Heart right ventricle (tissue), 16 donors: ENCODE measurements around the gene STK40. TPM values are rescaled to one million over a fixed set of nuclear protein-coding genes. Genes with fewer than 3 reads are reported as not detected.

ENCODE experiments used
- ATAC-seq, 8 donors: fragments of 200-7000 bp; cut with Tn5 transposase; one replicate each; pipeline ENCODE4 v1.9.1; 2020; ENCODE audit warnings: mild to moderate bottlenecking in 8 of 8, moderate library complexity in 8 of 8, moderate number of reproducible peaks in 1 of 8
- DNase-seq, 2 donors: peaks; one replicate each; pipeline ENCODE4 v3.0.0-alpha.2; 2020
- H3K27ac ChIP-seq, 10 donors: fragments of 200-600 bp; sonication (generic) in 2 of 10; one replicate each; pipeline versions ENCODE4 v1.5.0 to v1.8.0; 2020 to 2022; ENCODE audit warnings: mild to moderate bottlenecking in 3 of 10
- H3K27me3 ChIP-seq, 7 donors: fragments of 200-600 bp; one replicate each; pipeline ENCODE4 v1.8.0; 2021 to 2022; ENCODE audit warnings: mild to moderate bottlenecking in 2 of 7
- H3K36me3 ChIP-seq, 9 donors: fragments of 200-600 bp; sonication (generic) in 1 of 9; one replicate each; pipeline versions ENCODE4 v1.5.0 to v1.8.0; 2020 to 2022; ENCODE audit warnings: mild to moderate bottlenecking in 2 of 9
- H3K4me1 ChIP-seq, 9 donors: fragments of 200-600 bp; sonication (generic) in 1 of 9; one replicate each; pipeline versions ENCODE4 v1.5.0 to v1.8.0; 2020 to 2022; ENCODE audit warnings: mild to moderate bottlenecking in 4 of 9
- H3K4me3 ChIP-seq, 10 donors: fragments of 200-600 bp; sonication (generic) in 2 of 10; one replicate each; pipeline versions ENCODE4 v1.5.0 to v1.8.0; 2020 to 2022; ENCODE audit warnings: mild to moderate bottlenecking in 7 of 10, moderate library complexity in 2 of 10
- H3K9me3 ChIP-seq, 11 donors: fragments of 200-600 bp in 10 of 11; sonication (generic) in 2 of 11; one replicate each; pipeline versions ENCODE4 v1.5.0 to v1.8.0; 2013 to 2022; ENCODE audit warnings: mild to moderate bottlenecking in 2 of 11, control low read depth in 1 of 11, moderate library complexity in 1 of 11
- CTCF ChIP-seq, 9 donors: fragments of 200-600 bp; sonication (generic) in 2 of 9; IDR thresholded peaks; one replicate each; pipeline versions ENCODE4 v1.5.0 to v1.8.0; 2021 to 2022; ENCODE audit warnings: antibody characterized with exemption in 9 of 9, mild to moderate bottlenecking in 5 of 9, moderate library complexity in 1 of 9
- whole genome bisulfite sequencing, 2 donors: extraction: QIAGEN DNeasy Blood & Tissue Kit; methylation state at CpG; one replicate each; pipeline ENCODE4 v1.1.7; 2013; ENCODE audit warnings: inconsistent platforms in 1 of 2; 5-methylcytosine and 5-hydroxymethylcytosine counted together
- intact Hi-C, 10 donors: fragments of 100-400 bp; cut with DNase I; formaldehyde crosslinking; loops; one replicate each; pipeline versions ENCODE4 v1.11.1 to v1.14.2; 2022
- polyA plus RNA-seq, 2 donors: library from polyadenylated mRNA; stranded (reverse); fragments of 200-250 nt; gene quantifications; one replicate each; pipeline ENCODE4 v1.2.3, GENCODE V29; 2013
- total RNA-seq, 10 donors: library from RNA; stranded (reverse); fragmentation: NEBNext Ultra II Directional in 3 of 10; extraction: Animal tissue kit (Norgen Biotek cat#: 25700) in 3 of 10; gene quantifications; one replicate each; pipeline versions ENCODE4 v1.2.1 to v1.2.4, GENCODE V29; 2021 to 2023
- donor health status: Arrhythmogenic right ventricular cardiomyopathy.
- donor health status: ischemic (EF 13 %, LVEDD 7.1; RV severe dilation, severe dysfunction).
- donor health status: healthy with polysubstance abuse.
- donor health status: DM: no; HTN: yes; CAD: no.
- donor health status: DM: no; HTN: no; CAD: no.
- donor health status: ischemic (EF 25% LVEDD 6.9; RV normal size, moderate dysfunction).
- donor health status: ischemic (EF 25% LVEDD 5.7; RV mildly dilated, moderate dysfunction).
- donor health status: healthy.
- donor health status: DM: yes; HTN: yes; CAD: no.
- donor health status: Ischemic cardiomyopathy.
- donor health status: ischemic (EF 35%, LVEDD 5.7; RV mildly dilated, moderate dysfunction).
- donor health status: nonischemic (EF 11% LVEDD 7.7; RV severe dilation, severe dysfunction).
- donor health status: DM: yes; HTN: yes; CAD: no.
- donor health status: PGD.
- donor health status: ischemic (EF 29% LVEDD 5.4; RV normal size, mild dysfunction).
- donor health status: nonischemic (EF 23%, LVEDD 6.1; RV moderate dilation, normal function).

Gene STK40
- total and polyA plus RNA-seq, 12 donors, result 15.5 to 81.6 (median 57.3) TPM

GRCh38 chr1:36295390-36295789 lies 90.3 kb downstream of the STK40 start:
- Histone ChIP-seq H3K27ac (no peak overlapping the region), H3K9me3 (no peaks in the 10 kb centered on the region), H3K4me3 (no peak overlapping the region), H3K36me3 (peaks cover 0 to 98% (median 55%) of the 10 kb centered on the region in 9 donors), H3K4me1 (peaks cover 0 to 27% (median 15%) of the 10 kb centered on the region in 9 donors), H3K27me3 (no peaks in the 10 kb centered on the region)
- WGBS, 2 donors, result 64 to 88% methylated on average over 2 of the region's 2 CpGs
- intact Hi-C loops, result loop anchor here in 2 of 10 donors (10.0 kb wide), 2 partner anchors 151 to 201 kb away; partner anchors contain the start of gene TRAPPC3 (in 1 of the 2)
- ATAC-seq, result no peak
- DNase-seq, result no peak
- no peak for TF ChIP-seq CTCF (IDR thresholded peaks at IDR 0.05)

Other genes starting within 250 kb of the STK40 start
- 10 to 100 TPM; 41.6 to 62.6 (median 48.4) TPM for gene TRAPPC3, start 236.4 kb downstream of the STK40 start, total RNA-seq
- 10 to 100 TPM; 33.6 to 73.8 TPM for gene TRAPPC3, start 236.4 kb downstream of the STK40 start, polyA plus RNA-seq
- gene MAP7D1, start 229.8 kb downstream of the STK40 start, total RNA-seq, result 100 to 1,000 TPM; 277 to 364 (median 325) TPM
- gene MAP7D1, start 229.8 kb downstream of the STK40 start, polyA plus RNA-seq, result 100 to 1,000 TPM; 176 to 225 TPM
- 100 to 1,000 TPM in 5 of 10 donors, 10 to 100 TPM in 5; 85.3 to 109 (median 100) TPM for gene THRAP3, start 161.5 kb downstream of the STK40 start, total RNA-seq
- gene THRAP3, start 161.5 kb downstream of the STK40 start, polyA plus RNA-seq, result 10 to 100 TPM; 22.8 to 35.1 TPM
- gene SH3D21, start 79.6 kb downstream of the STK40 start, total RNA-seq, result 1 to 10 TPM; 1.1 to 3.3 (median 1.7) TPM
- 1 to 10 TPM in 1 of 2 donors, under 1 TPM in 1; 0.58 to 4.8 TPM for gene SH3D21, start 79.6 kb downstream of the STK40 start, polyA plus RNA-seq
- gene EVA1B, start 62.3 kb downstream of the STK40 start, total RNA-seq, result 10 to 100 TPM in 3 of 10 donors, 1 to 10 TPM in 7; 4.6 to 16.0 (median 6.8) TPM
- 10 to 100 TPM; 25.2 to 38.9 TPM for gene EVA1B, start 62.3 kb downstream of the STK40 start, polyA plus RNA-seq
- gene LSM10, start 12.0 kb upstream of the STK40 start, total RNA-seq, result 10 to 100 TPM; 35.2 to 69.6 (median 44.7) TPM
- 10 to 100 TPM; 78.4 to 82.6 TPM for gene LSM10, start 12.0 kb upstream of the STK40 start, polyA plus RNA-seq
- 1 to 10 TPM; 5.3 to 9.6 (median 7.7) TPM for gene OSCP1, start 64.5 kb upstream of the STK40 start, total RNA-seq
- gene OSCP1, start 64.5 kb upstream of the STK40 start, polyA plus RNA-seq, result 1 to 10 TPM; 2.1 to 9.2 TPM
- gene MRPS15, start 78.5 kb upstream of the STK40 start, total RNA-seq, result 100 to 1,000 TPM in 6 of 10 donors, 10 to 100 TPM in 4; 86.1 to 118 (median 104) TPM
- 100 to 1,000 TPM; 162 to 505 TPM for gene MRPS15, start 78.5 kb upstream of the STK40 start, polyA plus RNA-seq
- 10 to 100 TPM in 1 of 10 donors, 1 to 10 TPM in 9; 1.8 to 13.9 (median 4.5) TPM for gene CSF3R, start 97.0 kb upstream of the STK40 start, total RNA-seq
- gene CSF3R, start 97.0 kb upstream of the STK40 start, polyA plus RNA-seq, result 1 to 10 TPM; 2.0 to 4.2 TPM